SK-N-DZ (cell line): Measurements from ENCODE around the gene PHKA2.
A peak's percentile ranks its signal among the peaks of the same experiment; 100 is the strongest.

Experiments
- DNase-seq: peaks from one replicate; pipeline ENCODE4 v3.0.0-alpha.2; 2015; ENCODE audit warnings: low spot score

The PHKA2 gene

GRCh38 chrX:18934708-18935107 is 49.2 kb downstream of the PHKA2 start:
- no peak for DNase-seq

- DNase-seq: no peak
Measured at GRCh38 chrX:18933617-18934016, 50.3 kb downstream of the PHKA2 start.

GRCh38 chrX:18931972-18932371 is 51.9 kb downstream of the PHKA2 start:
- DNase-seq: peak; percentile 7

GRCh38 chrX:18929775-18930174 is 54.1 kb downstream of the PHKA2 start:
- no peak for DNase-seq

GRCh38 chrX:18927558-18927957 is 56.4 kb downstream of the PHKA2 start:
- no peak for DNase-seq

- DNase-seq: no peak
Measured at GRCh38 chrX:18924507-18925088, 59.3 kb downstream of the PHKA2 start.

- DNase-seq: no peak
Measured at GRCh38 chrX:18920566-18920965, 63.3 kb downstream of the PHKA2 start.

GRCh38 chrX:18920079-18920478 is 63.8 kb downstream of the PHKA2 start:
- DNase-seq: no peak

- DNase-seq: no peak
Measured at GRCh38 chrX:18917831-18918230, 66.1 kb downstream of the PHKA2 start.

- no peak for DNase-seq
Measured at GRCh38 chrX:18906286-18906685, 77.6 kb downstream of the PHKA2 start.

- DNase-seq: no peak
Measured at GRCh38 chrX:18900401-18900976, 83.4 kb downstream of the PHKA2 start.

- no peak for DNase-seq
Measured at GRCh38 chrX:18899796-18900380, 84.0 kb downstream of the PHKA2 start.

GRCh38 chrX:18898492-18898891 is 85.4 kb downstream of the PHKA2 start:
- no peak for DNase-seq

- no peak for DNase-seq
Measured at GRCh38 chrX:18898091-18898490, 85.8 kb downstream of the PHKA2 start.

GRCh38 chrX:18897611-18898010 is 86.3 kb downstream of the PHKA2 start:
- no peak for DNase-seq

GRCh38 chrX:18896680-18897544 is 87.0 kb downstream of the PHKA2 start:
- no peak for DNase-seq

GRCh38 chrX:18895189-18895951 is 88.5 kb downstream of the PHKA2 start:
- no peak for DNase-seq

- DNase-seq: no peak
Measured at GRCh38 chrX:18894156-18894555, 89.8 kb downstream of the PHKA2 start.

GRCh38 chrX:18893536-18893935 is 90.4 kb downstream of the PHKA2 start:
- DNase-seq: no peak

- DNase-seq: no peak
Measured at GRCh38 chrX:18892899-18893298, 91.0 kb downstream of the PHKA2 start.

GRCh38 chrX:18891548-18891945 is 92.4 kb downstream of the PHKA2 start:
- DNase-seq: no peak
